Left ventricle myocardium inferior (tissue), 1 donor: Measurements from ENCODE around the gene NEDD4L. TPM values are rescaled to one million over a fixed set of nuclear protein-coding genes. Genes with fewer than 3 reads are reported as not detected.

Experiments used
- DNase-seq: peaks from one replicate; pipeline ENCODE4 v3.0.0-alpha.2; 2020
- H3K27ac ChIP-seq: fragments of 200-600 bp; replicated peaks from 2 replicates; pipeline ENCODE4 v1.8.0; 2021
- H3K27me3 ChIP-seq: fragments of 200-600 bp; 2 replicates; pipeline ENCODE4 v1.8.0; 2021; ENCODE audit warnings: low read depth
- H3K36me3 ChIP-seq: fragments of 200-600 bp; 2 replicates; pipeline ENCODE4 v1.8.0; 2021
- H3K4me1 ChIP-seq: fragments of 200-600 bp; 2 replicates; pipeline ENCODE4 v1.8.0; 2021
- H3K4me3 ChIP-seq: fragments of 200-600 bp; 2 replicates; pipeline ENCODE4 v1.8.0; 2021; ENCODE audit warnings: mild to moderate bottlenecking, moderate library complexity
- H3K9me3 ChIP-seq: fragments of 200-600 bp; replicated peaks from 2 replicates; pipeline ENCODE4 v1.8.0; 2021
- intact Hi-C: fragments of 100-400 bp; cut with micrococcal nuclease; formaldehyde crosslinking; loops from one replicate; pipeline ENCODE4 v1.11.0; 2022
- total RNA-seq: library from RNA; stranded (reverse); fragmentation: NEBNext Ultra II Directional; extraction: Animal tissue kit (Norgen Biotek cat#: 25700); gene quantifications from one replicate; pipeline ENCODE4 v1.2.1, GENCODE V29; 2021
- TF ChIP-seq, protein P1 (sequence below): fragments of 200-600 bp; IDR thresholded peaks from 2 replicates; pipeline ENCODE4 v1.8.0; 2021; ENCODE audit warnings: antibody characterized with exemption, mild to moderate bottlenecking, borderline replicate concordance
- donor health status: DM: no; HTN: yes; CAD: no; lungs with severe emphysema.

The NEDD4L gene
- total RNA-seq, 1 donor from 2014 or later: 45.8 TPM

DNA sequence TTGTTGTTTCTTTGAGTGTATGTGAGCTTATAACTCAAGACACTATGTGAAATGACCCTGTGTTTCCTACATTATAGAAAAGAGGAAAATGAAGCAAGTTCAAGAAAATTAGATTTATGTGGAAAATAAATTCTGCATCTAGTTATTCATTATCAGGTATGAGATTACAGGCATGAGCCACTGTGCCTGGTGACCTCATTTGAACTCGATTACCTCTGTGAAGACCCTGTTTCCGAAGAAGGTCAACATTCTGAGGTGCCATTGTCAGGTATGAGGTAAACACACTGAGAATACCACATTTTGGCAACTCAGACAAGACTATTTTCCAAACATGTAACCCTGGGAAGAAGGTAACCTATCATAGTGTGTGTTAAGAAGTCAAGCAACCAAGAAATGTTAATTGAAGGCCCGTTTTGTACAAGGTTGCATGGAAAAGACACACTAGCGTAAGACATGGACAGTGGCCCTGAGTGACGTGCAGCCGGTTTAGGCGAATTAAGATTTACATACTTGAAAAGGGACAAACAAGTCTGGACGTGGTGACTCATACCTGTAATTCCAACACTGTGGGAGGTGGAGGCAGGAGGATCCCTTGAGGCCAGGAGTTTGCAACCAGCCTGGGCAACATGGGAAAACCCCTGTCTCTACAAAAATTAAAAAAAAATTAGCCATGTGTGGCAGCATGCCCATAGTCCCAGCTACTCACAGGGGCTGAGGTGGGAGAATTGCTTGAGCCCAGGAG lies 186.6 kb downstream of the NEDD4L start:
- TF ChIP-seq, protein P1, sequence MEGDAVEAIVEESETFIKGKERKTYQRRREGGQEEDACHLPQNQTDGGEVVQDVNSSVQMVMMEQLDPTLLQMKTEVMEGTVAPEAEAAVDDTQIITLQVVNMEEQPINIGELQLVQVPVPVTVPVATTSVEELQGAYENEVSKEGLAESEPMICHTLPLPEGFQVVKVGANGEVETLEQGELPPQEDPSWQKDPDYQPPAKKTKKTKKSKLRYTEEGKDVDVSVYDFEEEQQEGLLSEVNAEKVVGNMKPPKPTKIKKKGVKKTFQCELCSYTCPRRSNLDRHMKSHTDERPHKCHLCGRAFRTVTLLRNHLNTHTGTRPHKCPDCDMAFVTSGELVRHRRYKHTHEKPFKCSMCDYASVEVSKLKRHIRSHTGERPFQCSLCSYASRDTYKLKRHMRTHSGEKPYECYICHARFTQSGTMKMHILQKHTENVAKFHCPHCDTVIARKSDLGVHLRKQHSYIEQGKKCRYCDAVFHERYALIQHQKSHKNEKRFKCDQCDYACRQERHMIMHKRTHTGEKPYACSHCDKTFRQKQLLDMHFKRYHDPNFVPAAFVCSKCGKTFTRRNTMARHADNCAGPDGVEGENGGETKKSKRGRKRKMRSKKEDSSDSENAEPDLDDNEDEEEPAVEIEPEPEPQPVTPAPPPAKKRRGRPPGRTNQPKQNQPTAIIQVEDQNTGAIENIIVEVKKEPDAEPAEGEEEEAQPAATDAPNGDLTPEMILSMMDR: no peak
- Histone ChIP-seq H3K36me3 (no peaks in the 10 kb centered on the region), H3K27me3 (no peaks in the 10 kb centered on the region), H3K9me3 (no peaks in the 10 kb centered on the region), H3K4me3 (no peak overlapping the region), H3K27ac (no peak overlapping the region), H3K4me1 (peaks cover 6% of the 10 kb centered on the region)
- intact Hi-C loops: no loop called here
- no peak for DNase-seq

DNA sequence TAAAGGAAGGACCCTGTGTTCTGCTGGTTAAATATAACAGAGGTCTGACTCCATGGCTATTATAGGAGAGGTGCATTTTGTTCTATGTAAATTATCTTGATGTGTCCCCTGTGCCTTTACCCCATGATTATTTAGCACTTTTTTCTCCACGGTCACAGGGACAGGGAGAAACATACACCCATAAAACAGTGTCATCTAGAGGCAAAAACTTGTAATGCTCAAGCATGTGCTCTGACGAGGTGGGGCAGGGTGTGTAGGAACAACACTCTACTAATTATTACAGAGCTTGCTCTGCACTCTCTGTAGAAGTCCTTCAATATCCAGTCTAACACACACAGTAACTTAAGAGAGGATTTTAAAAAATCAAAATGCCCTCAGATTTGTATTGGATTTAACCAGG lies 187.9 kb downstream of the NEDD4L start:
- Histone ChIP-seq H3K4me3 (no peak overlapping the region), H3K27ac (no peak overlapping the region), H3K36me3 (no peaks in the 10 kb centered on the region), H3K9me3 (no peaks in the 10 kb centered on the region), H3K27me3 (no peaks in the 10 kb centered on the region), H3K4me1 (peaks cover 6% of the 10 kb centered on the region)
- TF ChIP-seq, protein P1: peak; percentile 58
- no peak for DNase-seq
- intact Hi-C loops: no loop called here

DNA sequence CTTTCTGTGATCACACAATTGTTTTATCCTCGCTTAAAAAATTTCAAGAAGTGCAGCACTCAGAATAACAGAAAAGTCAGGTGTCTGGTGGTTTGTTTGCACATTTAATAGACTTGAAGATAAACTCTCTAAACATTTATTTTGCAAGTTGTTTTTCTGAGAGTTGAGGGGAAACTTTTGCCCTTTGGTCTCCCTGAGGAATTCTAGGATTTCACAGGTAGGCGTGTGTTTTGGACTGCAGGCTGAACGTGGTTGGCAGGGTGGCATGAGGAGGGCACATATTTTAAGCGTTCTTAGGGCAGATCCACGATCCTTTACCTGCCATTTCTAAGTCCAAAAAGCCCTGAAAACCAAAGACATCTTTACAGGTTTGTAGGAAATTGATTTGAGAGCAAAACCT lies 188.6 kb downstream of the NEDD4L start:
- Histone ChIP-seq H3K9me3 (no peaks in the 10 kb centered on the region), H3K27me3 (no peaks in the 10 kb centered on the region), H3K4me1 (peaks cover 6% of the 10 kb centered on the region), H3K36me3 (no peaks in the 10 kb centered on the region), H3K27ac (no peak overlapping the region), H3K4me3 (no peak overlapping the region)
- DNase-seq: no peak
- intact Hi-C loops: no loop called here
- TF ChIP-seq, protein P1: no peak

DNA sequence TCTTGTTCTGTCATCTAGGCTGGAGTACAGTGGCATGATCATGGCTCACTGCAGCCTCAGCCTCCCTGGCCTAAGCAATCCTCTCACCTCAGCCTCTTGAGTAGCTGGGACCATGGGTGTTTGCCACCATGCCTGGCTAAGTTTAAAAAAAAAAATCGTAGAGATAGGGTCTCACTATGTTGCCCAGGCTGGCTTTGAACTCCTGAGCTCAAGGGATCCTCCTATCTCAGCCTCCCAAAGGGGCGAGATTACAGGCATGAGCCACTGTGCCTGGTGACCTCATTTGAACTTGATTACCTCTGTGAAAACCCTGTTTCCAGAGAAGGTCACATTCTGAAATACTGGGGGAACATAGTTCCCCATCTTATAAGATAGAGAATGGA lies 190.3 kb downstream of the NEDD4L start:
- no peak overlapping the region for H3K4me3 ChIP-seq

DNA sequence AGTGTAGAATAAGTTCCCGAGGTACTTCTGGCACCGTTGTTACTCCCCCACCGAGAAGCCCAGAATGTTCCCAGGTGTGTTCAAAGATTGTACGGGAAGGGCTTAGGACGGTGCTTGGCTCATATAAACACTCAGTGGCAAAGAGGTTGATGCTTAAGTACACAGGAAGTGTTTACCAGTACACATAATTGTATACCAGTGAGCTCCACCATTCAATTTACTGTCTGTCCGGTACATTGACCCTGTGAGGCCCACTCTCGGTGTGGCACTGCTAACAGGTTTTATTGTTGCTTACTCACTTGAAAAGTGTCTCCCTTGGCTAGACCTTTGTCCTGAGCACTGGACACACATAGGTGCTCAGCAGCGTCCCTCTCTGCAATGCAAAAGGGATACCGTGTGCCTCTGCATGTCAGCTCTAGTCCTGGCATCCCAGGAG lies 191.0 kb downstream of the NEDD4L start:
- TF ChIP-seq, protein P1: no peak
- H3K27ac ChIP-seq: no peak overlapping the region
- peaks cover 8% of the 10 kb centered on the region for H3K4me1 ChIP-seq
- DNase-seq: no peak
- no peaks in the 10 kb centered on the region for H3K9me3 ChIP-seq
- no peak overlapping the region for H3K4me3 ChIP-seq
- no peaks in the 10 kb centered on the region for H3K27me3 ChIP-seq
- no peaks in the 10 kb centered on the region for H3K36me3 ChIP-seq
- intact Hi-C loops: no loop called here

More for the DNA sequence above, 190.3 kb downstream of the NEDD4L start:
- no peak overlapping the region for H3K27ac ChIP-seq
- no peaks in the 10 kb centered on the region for H3K36me3 ChIP-seq
- intact Hi-C loops: no loop called here
- H3K4me1 ChIP-seq: peaks cover 6% of the 10 kb centered on the region
- no peaks in the 10 kb centered on the region for H3K9me3 ChIP-seq
- TF ChIP-seq, protein P1: no peak
- no peaks in the 10 kb centered on the region for H3K27me3 ChIP-seq
- no peak for DNase-seq
